GM21390 (cell line): ENCODE data around the gene GABRB3.

Experiments
- ATAC-seq: cut with Tn5 transposase; IDR thresholded peaks from one replicate; pipeline ENCODE4 v1.9.1; 2021; ENCODE audit not compliant: unreplicated experiment

GABRB3 gene

DNA sequence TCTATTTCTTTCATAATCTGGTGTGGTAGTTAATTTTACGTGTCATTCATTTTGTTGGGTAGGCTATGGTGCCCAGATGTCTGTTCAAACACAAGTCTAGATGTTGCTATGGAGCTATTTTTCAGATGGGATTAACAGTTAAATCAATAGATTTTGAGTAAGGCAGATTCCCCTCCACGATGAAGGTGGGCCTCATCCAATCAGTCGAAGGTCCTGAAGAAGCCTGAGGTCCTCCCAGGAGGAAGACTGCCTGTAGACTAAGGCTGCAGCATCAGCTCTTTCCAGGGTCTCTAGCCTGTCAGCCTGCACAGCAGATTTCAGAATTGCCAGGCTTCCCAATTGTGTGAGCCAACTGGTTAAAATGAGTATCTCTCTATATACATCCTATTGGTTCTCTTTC is 92.9 kb downstream of the GABRB3 start:
- no peak for ATAC-seq

DNA sequence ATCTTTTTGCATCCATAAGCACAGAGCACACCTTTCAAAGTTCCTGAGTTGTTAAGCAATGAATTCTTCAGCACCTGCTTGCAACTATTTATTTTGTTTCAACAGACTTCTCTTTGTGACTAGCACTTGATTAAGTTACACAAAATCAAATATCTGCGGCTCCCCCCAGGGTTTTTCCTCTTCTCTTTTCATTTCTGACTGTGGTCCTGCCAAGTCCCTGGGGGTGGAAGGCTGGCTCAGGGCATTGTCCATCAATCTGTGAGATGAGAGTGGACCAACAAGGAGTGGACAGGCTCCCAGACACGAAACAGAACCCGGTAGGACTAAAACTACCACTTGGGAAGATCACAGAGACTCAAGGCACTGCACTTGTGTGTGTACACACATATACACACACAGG is 96.8 kb downstream of the GABRB3 start:
- ATAC-seq, result no peak

DNA sequence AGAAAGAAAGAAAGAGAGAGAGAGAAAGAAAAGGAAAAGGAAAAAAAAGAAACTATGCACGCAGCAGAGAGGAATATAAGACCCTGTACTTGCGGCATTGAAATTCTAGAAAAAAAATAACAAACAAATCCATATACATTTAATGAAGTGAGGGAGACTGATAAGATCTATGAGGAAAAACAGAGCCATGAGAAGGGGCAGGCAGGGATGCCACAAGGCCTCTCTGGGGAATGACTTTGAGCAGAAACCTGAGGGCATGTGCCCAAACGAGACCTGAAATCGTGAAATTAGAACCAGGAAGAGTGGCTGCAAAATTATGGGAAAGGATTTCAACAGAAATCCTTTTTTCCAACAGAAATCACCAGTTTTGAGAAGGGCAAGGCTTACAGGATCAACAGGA is 98.4 kb downstream of the GABRB3 start:
- no peak for ATAC-seq

DNA sequence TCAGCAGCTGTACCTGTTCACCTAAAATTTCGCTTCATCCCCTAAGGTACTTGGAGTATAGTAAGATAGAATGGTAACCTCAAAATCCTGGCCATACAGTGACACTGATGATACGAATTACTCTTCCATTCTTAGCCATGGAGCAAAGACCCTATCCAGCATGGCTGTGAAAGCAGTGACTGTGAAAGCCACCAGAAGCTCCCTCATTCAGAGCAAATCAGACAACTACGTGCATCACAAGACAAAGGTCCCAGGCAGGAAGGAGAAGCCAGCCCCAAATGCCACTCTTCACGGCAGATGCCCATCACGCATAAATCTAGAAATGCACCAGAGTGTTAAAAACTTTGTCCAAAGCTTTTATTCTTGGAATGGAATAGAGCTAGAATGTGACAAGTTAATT is 99.4 kb downstream of the GABRB3 start:
- ATAC-seq, result no peak

DNA sequence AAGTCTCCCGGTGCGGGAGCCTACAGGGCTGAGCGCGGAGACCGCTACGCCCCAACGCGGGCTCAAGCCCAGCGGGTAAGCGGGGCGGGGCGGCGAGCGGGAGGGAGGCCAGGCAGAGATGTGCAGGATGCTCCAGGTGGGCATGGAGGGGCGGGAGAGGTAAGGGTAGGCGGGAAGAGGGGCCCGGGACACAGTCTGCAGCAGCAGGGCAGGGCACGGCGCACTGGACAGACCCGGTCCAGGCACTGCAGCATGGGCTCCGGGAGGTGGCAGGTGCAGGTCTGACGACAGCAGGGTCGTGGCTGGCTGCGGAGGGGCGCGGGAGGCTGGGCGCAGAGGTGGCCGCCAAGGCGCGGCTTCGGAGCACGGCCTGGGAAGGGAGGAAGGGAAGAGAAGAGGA is 102.8 kb downstream of the GABRB3 start:
- ATAC-seq, result no peak

DNA sequence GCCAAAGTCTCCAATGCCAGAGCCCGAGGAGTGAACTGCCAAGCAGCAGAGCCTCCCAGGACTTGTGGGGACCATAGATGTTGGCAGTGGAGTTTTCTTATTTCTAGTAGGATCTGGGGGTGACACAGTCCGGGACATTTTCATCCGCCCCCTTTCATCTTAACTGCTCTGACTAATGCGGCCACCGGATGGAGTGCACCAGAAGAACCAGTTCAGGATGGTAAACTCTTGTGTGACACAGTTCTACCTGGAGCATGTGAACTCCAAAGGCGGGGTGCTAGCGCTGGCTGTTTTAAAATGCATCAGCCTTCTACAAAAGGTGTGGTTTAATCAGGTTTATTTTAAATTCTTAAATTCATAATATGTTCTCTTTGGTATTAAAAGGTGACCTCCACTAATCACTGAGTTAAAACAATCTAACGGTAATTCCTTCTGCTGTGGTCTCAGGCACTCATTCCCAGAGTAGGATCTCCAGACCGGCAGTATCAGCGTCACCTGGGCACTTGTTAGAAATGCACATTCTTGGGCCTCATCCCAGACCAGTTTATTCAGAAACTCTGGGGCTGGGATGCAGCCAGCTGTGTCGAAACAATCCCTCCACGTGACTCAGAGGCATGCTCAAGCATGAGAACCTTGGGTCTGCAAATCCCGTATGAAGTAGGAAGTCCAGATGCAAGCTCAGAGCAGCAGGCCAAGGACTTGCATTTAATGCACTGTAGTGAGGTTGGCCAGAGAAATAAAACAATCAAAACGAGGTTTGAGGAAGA is 105.5 kb downstream of the GABRB3 start:
- no peak for ATAC-seq

DNA sequence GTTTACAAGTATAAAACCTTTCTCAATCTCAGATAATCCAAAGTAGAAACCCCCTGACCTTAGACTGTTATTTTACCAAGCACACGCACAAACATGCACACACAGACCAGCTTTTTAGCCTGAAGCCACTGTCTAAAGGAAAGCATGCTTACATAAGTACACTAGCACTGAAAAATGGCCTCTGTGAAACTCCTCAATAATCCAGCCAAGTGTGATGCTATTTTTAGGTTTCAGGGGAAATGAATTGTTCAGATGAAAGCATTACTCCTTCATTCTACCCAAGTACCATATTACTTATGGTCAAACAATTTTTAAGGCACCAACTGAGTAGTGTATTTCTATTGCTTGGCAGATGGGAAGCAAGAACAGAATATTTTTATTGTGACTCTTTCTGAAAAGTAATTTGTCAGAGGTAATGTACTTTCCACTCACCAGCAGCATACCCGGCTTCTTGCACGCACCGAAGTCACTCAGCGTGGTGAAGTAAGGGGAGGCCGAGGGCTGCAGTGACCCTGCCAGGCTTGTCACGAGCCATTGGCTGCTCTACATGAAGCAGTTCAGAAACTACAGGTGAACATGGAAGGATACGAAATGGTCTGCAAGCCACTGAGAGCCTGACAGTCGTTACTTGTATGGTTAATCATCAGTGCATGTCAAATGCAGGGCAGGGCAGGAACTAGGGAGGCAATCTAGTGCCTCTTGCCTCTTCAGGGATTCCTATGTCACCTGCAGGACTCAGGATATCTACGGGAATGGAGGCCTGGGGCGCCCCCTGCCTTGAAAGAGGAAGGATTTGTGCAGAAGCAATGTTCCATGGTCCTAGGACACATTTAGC is 106.7 kb downstream of the GABRB3 start:
- ATAC-seq, result no peak

DNA sequence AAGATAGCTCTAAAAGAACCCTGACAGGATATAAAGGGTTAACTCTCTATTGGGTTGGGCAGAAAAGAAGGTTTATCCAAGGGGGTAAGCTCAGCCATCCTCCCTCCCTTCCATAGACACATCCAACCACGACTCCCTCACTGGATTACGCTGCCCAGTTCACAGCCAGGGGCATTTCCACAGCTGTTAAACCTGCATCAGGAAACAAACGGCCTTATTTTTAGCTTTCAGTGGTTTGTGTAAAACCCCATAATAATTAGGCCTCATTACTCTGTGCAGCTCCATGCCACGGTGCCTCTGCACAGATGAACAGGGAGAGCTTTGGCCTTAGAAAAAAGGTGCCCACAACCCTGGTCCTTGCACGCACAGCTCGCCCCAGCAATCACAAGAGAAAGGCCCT is 110.6 kb downstream of the GABRB3 start:
- ATAC-seq, result no peak

DNA sequence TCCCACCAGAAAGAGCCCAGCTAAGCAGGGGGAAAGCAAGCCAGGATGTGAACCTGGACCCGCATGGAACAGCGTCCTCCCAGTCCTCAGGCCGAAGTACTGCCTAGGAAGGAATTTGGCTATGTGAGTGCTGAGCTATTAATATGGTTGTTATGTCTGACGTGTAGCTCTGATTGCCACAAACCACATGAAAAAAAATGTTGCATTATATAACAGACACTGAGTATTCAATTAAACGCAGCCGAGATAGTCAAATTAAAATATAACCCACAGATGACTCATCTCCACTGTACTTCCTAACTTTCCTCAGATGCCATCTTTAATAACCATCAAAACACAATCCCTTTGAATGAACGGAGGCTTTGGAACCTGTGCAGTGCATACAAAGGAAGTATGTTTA is 111.1 kb downstream of the GABRB3 start:
- ATAC-seq, result no peak

DNA sequence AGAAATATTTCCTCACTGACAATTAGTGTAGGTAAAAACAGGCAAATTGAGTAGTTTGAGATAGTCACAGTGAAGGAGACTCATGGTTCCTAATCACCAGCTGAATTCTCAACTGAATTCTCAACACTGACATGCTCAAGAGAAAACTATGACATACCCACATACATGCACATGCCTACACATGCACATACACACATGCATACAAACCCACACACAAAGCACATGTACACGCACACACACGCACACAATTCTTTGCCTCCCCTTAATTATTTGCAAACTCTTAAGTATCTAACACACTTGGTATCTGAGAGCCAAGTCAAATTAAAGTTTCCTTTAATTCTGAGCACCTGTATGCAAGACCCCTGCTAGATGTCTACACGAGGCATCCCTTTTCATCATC is 111.8 kb downstream of the GABRB3 start:
- no peak for ATAC-seq

DNA sequence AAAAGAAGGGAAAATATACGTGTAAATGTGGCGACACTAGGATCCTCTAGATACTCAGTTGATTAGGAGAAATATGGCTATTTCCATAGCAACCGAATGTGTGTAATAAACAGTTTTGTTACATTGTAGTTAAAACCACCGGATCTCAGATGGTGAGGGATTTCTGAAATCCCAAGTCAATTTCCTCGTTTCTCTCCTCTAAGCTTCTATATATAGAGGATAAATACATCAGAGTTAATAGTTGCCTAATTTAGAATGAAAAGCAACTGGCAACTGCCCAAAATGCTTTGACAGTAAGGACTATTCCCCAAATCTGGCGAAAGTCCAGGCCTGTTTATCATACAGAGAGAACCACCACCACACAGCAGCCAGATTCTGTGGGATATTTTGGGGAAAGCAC is 112.6 kb downstream of the GABRB3 start:
- no peak for ATAC-seq

DNA sequence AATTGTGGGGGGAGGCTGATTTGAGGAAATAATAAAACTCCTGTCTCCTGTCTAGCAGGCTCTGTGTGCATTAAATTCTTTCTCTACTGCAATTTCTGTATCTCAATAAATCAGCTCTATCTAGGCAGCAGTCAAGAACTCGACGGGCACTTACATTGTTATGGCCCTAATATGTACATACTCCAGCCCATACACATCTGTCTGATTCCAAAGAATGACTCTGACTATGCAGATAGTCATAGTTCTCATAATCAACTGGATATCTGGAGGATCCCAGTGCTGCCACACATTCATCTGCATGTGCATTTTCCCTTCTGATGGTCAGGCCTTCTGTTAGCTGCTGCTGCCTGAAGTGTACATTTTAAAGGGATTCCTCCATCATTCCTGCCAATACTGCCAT is 114.6 kb downstream of the GABRB3 start:
- no peak for ATAC-seq

DNA sequence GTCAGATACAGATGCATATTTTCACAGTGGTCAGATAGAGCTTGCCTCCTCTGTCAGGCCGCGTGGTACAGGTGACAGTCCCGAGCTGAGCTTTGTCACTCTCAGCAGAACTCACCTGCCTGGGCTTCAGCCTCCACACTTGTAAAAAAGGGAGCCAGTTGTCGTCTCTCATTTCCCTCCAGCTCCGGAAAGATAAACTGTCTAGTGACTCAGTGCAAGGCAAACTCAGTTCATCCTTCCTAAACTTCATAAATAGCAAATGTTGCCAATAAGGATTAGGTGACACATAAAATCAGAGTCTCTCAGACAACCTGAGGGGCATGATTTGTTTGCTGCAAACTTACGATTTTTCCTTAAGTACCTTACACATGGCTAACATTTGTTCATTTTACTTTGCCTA is 116.8 kb downstream of the GABRB3 start:
- ATAC-seq, result no peak

DNA sequence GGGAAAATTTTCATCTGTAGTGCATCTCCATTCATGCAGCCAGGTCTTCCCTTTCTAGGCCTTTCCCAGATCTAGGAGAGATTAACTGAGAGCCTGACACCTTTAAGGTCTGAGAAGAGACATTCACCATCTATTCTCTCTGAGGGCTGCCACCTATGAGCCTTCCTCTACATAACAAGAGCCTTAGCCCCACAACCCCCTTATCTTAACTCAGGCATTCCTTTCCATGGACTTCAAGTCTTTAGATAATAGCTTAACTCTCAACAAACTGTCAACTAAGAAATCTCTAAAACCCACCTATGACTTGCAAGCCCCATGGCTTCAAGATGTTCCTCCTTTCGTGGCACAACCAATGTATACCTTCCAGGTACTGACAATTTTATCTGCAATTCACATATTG is 121.0 kb downstream of the GABRB3 start:
- no peak for ATAC-seq

DNA sequence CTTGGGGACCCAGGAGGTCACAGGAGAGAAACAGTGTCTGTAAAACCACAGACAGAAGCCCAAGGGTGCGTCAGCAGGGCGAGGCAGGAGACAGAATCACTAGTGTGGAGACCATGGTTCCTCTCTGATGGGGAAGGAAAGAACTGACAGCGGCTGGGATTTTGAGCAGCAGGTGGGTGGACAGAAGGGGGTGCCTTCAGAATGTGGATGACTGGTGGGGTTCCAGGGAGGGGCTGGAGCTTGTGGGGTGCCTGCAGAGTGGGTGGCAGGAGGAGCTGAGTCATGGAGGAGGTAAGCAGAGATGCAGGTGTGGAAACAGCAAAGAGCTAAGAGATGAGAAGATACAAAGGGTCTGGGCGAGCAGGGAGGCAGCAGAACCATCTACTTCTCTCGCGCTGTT is 124.2 kb downstream of the GABRB3 start:
- no peak for ATAC-seq

DNA sequence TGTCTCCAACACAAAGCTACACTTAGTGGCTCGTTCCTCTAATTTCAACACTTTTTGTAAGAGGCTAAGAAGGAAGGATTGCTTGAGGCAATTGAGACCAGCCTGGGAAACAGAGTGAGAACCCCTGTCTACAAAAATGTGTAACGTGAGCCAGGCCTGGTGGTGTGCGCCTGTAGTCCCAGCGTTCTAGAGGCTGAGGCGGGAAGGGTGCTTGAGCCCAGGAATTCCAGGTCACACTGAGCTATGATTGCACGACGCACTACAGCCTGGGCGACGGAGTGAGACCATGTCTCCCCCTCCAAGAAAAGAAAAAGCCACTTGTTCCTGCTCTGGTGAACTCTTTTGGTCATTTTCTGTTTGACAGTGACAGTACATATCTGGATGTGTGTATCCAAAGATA is 127.9 kb downstream of the GABRB3 start:
- ATAC-seq, result no peak

DNA sequence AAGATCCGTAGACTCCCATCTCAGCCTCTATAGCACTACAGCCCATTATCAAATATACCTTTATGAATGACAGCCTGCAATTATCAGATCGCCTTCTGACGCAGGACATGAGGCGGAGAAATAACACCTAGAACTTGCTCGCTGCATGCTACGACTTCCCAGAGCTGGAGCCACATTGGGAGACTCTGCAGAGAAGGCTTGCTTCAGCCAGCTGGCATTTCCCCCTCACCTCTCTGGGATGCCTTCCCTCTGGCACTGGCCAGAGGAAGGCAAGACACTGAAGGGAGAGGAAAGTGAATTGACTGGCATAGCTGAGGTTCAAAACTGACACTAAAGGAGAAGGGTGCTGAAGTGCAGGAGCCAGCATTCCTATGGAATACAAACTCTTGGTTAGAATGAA is 131.7 kb downstream of the GABRB3 start:
- no peak for ATAC-seq

DNA sequence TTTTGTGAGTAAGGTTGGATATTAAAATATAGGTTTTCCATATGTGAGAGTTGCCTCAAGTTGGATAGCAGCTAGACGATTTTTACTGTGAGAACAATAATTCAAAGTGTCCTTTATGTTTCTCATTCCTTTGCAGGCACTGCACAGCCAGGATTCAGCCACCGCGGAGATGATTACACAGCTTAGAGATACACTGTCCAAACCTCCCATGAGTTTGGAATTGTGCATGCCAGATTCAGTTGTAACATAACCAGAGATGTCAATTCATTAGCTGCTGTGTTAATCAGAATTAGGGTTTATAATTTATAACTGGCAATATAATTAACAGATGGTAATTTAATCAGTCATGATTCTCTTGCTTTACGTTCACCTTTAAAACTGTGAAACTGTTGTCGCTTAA is 132.3 kb downstream of the GABRB3 start:
- no peak for ATAC-seq

DNA sequence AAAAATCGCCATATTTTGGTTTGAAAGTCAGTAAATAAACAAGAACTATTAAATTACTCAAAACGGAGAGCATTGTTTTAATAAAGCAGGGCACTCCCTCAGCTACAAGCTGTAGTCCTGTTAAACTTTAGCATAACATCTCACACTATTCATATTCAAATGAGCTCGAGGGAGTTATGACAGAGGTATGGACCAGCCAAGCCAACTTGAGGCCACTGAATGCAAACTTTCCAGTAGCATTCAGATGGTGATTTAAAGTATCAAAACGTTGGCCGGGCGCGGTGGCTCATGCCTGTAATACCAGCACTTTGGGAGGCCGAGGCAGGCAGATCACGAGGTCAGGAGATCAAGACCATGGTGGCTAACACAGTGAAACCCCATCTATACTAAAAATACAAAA is 132.9 kb downstream of the GABRB3 start:
- ATAC-seq, result no peak

DNA sequence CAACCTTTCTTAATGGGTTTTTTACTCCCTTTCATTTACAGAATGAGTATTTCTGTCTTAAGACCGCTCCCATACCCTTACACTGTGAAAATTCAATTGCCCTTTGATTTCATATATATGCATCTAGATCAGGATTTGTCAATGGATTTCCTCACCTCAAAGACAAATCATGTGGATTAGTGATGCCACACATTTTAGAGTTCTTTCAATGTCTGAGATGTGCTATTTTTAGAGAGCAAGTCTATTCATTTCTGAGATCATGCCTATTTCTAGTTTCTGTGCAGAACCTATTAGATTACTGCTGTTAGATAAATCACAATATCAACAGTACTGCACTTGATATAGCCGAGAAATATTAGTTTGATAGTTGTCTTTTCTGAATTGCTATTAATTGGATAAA is 137.3 kb downstream of the GABRB3 start:
- ATAC-seq, result no peak

DNA sequence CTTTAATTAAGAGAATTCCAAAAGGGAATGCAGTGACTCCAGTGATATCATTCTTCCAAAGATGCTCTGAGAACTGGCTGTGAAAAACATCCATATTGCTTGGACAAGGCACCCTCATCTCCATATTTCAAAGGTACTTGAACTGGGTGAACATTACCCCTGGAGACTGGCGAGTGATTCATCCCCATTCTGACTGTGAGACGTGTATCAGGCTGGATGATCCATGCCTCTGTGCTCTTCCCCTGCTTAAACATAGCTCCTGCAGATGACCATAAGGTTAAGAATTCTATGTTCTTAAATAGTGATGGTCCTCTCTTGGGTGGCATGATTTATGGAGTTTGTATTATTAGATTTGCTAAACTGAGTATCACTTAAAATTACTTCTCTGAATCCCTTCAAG is 137.8 kb downstream of the GABRB3 start:
- ATAC-seq, result no peak

DNA sequence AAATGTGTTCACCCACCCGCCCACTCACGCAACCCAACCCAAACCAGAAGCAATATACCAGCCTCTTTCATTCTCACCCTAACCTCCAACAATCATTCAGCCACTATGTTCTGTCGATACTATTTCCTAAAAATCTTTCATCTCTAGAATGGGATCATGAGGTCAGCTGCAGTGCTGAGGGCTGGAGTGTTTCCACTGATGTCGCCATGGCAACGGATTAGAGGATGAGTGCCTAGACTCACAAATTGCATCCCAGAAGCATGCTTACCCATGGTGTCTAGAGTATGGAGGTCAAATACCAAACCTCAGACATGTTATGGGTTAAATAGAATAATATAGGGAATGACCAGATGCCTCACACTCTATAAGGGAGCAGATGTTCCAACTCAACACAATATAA is 138.5 kb downstream of the GABRB3 start:
- ATAC-seq, result no peak

DNA sequence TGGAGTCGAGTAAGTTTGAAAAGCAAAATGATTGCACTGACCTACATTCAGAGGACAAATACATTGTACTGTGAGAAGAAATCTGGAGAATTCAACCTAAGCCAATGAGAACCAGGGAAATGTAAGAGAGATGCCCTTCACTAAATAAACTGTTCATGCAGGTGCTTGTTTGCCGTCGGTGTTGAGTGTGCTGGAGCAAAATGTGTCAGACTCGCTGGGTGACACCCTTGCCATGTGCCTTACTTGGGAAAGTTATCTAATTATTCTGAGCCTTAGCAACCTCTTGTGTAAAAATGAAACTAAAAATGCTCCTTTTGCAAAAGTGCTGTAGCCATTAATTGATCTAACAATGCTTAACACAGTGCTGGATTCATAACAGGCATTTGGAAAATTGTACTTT is 140.4 kb downstream of the GABRB3 start:
- no peak for ATAC-seq
